ENCODE measurements around the gene RNH1.

- TF ChIP-seq CTCF (IDR thresholded peaks at IDR 0.05; ENCODE audit: low read length) (no peak), EZH2 (optimal IDR thresholded peaks at IDR 0.05; ENCODE audit: low read depth, low read length) (no peak), EZH2phosphoT487 (IDR thresholded peaks at IDR 0.05; ENCODE audit: low read length) (no peak)
Observed at GRCh38 chr11:491358-491757, 15.7 kb downstream of the RNH1 start.
